AG04450 (cell line): ENCODE results near the gene SMTN. TPM values are rescaled to one million over a fixed set of nuclear protein-coding genes. Genes with fewer than 3 reads are reported as not detected.

Experiments used
- CTCF ChIA-PET: fragments of 300-600, 350-600 bp; formaldehyde crosslinking; extraction: SDS; loops from one replicate; lab custom pipeline; 2022; ENCODE audit warnings: antibody characterized with exemption, inconsistent platforms; lab: Charles Lee
- POLR2A ChIA-PET: fragments of 350-600 bp; formaldehyde crosslinking; extraction: SDS; loops from one replicate; lab custom pipeline; 2021; ENCODE audit warnings: antibody characterized with exemption, inconsistent platforms; lab: Yijun Ruan, JAX
- DNase-seq: peaks from one replicate; pipeline ENCODE4 v3.0.0-alpha.2; 2011; ENCODE audit warnings: low read depth, low spot score
- H3K27ac ChIP-seq: one replicate; pipeline ENCODE4 v1.5.1; 2012; ENCODE audit warnings: low read depth, low read length, control low read depth
- H3K27me3 ChIP-seq: one replicate; pipeline ENCODE4 v1.6.0; 2012; ENCODE audit warnings: low read length; ENCODE audit not compliant: control insufficient read depth, insufficient read depth
- H3K4me3 ChIP-seq: 2 replicates; pipeline ENCODE4 v1.5.1; 2011; ENCODE audit warnings: mild to moderate bottlenecking, low read depth, low read length, control low read depth
- H3K9me3 ChIP-seq: 2 replicates; pipeline ENCODE4 v1.5.1; 2012; ENCODE audit warnings: low read length; ENCODE audit not compliant: control insufficient read depth, insufficient read depth
- polyA minus RNA-seq: library from RNA; depleted of rRNA, polyadenylated mRNA; stranded (reverse); fragments of >200 nt; gene quantifications from 2 replicates; pipeline ENCODE4 v1.2.3, GENCODE V29; 2011; rRNA and poly(A)+ RNA removed
- polyA plus RNA-seq: library from polyadenylated mRNA; depleted of rRNA; stranded (reverse); fragments of >200 nt; gene quantifications from 2 replicates; pipeline ENCODE4 v1.2.3, GENCODE V29; 2011; rRNA removed
- TF ChIP-seq, protein P1 (sequence below): IDR thresholded peaks from 2 replicates; pipeline ENCODE4 v1.5.1; 2011; ENCODE audit warnings: low read depth, low read length, control low read depth, inconsistent platforms

The SMTN gene
- polyA plus RNA-seq (13.2 and 14.1 TPM in 2 replicates), polyA minus RNA-seq (13.1 and 13.5 TPM in 2 replicates)

DNA sequence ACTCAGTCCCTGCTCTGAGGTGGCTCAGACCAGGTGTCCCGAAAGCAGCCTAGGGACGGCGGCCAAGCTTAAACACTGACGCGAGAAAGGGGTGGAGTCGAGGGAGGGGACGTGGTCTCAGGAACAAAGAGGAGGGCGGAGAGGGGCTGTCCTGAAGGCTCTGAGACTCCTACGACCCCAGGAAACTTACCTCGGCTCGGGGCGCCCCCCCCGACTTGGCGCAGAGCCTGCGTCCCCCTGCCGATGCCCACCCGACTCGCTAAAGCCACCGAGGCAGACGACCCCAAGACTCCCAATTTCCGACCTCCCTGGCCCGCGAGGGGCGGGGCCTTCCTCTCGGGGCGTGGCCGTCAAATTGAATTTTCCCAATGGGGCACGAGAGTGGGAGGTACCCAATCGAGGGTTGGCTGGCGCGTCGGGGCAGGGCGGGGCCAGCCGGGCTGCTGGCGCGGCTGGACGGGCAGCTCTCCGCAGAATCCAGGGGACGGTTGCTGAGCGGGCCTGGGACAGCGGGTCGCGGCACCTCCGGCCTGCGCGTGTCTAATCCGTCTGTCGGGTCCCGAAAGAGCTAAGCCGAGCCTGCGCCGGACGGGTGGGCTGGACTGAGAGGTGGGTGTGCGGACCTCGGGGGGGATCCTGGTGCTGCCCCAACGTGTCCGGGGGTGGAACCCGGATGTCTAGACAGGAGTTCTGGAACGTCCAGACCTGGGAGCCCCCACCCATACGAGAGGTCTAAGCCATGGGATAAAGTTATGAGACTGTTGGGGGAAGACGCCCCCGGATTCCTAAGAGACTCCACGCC, at the start of gene SMTN:
Gene SMTN, plus strand, starts transcription at position 471 of the 802 bp plus-strand sequence. CDS start 1,941 bp downstream, outside the sequence.
- peak; percentile 60 for DNase-seq
- peak within 1 kb of the TSS; percentile 91 for H3K4me3 ChIP-seq
- H3K9me3 ChIP-seq = no peaks in the 10 kb centered on the region; the same call in 1 of the 2 replicates
- H3K27ac ChIP-seq = peak within 1 kb of the TSS; percentile 85
- H3K27me3 ChIP-seq = no peaks in the 10 kb centered on the region
- ChIA-PET POLR2A (interaction anchor here (0.5 to 6.3 kb wide), 19 partner anchors 8 to 495 kb away, joined by 3 to 94 read pairs (median 4); partner anchors contain the start of genes MORC2, SELENOM and TUG1), CTCF (interaction anchor here (1.5 to 8.6 kb wide), 4 partner anchors 113 to 318 kb away, joined by 5 to 85 read pairs (median 42); partner anchors contain the start of genes MORC2 and TUG1)
- TF ChIP-seq, protein P1, sequence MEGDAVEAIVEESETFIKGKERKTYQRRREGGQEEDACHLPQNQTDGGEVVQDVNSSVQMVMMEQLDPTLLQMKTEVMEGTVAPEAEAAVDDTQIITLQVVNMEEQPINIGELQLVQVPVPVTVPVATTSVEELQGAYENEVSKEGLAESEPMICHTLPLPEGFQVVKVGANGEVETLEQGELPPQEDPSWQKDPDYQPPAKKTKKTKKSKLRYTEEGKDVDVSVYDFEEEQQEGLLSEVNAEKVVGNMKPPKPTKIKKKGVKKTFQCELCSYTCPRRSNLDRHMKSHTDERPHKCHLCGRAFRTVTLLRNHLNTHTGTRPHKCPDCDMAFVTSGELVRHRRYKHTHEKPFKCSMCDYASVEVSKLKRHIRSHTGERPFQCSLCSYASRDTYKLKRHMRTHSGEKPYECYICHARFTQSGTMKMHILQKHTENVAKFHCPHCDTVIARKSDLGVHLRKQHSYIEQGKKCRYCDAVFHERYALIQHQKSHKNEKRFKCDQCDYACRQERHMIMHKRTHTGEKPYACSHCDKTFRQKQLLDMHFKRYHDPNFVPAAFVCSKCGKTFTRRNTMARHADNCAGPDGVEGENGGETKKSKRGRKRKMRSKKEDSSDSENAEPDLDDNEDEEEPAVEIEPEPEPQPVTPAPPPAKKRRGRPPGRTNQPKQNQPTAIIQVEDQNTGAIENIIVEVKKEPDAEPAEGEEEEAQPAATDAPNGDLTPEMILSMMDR = 0 out of 2 replicates have a peak, but pooled peaks have one; percentile 7

DNA sequence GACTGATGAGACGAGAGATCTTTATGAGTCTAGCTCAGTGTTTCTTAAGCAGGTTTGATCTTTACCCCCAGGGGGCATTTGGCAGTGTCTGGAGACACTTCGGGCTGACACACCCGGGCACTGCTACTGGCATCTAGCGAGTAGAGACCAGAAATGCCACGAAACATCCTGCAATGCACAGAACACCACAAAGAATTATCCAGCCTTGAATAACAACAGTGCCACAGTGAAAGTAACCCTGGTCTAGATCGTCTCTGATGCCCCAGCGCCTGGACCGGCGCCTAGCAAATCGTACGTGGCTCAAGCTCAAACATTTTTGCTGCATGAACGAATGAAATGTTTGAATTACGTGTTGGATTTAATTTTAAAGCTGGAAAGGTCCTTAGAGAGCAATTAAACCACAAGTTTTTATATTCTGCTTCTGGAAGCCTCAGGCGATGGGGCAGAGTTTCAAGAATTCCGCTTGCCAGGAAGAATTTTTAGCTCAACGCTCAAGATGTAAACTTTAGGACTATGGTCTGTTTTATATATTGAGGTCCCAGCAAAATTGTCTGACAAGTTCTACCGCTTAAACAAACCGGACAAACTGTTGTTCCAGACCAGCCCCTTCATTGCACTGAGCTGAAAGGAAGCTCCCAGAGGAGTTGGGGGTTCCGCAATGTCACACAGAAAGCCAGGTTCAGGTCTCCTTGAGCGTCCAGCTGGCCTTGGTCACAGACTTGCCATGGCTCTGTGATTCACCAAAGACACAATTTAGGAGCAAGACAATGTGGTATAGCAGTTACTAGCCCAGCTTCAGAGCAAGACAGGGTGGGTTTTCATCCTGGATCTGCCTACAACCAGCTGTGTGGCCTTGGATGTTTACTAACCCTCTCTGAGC, 44.2 kb upstream of the SMTN start:
- ChIA-PET POLR2A (interaction anchor here (0.9 to 2.3 kb wide), 4 partner anchors 44 to 71 kb away, joined by 3 to 12 read pairs (median 6); partner anchors contain the start of genes MORC2, SELENOM, SMTN and TUG1), CTCF (interaction anchor here (1.1 to 1.6 kb wide), 4 partner anchors 9 to 48 kb away, joined by 3 to 10 read pairs (median 4); no protein-coding TSS in a partner anchor)
- Histone ChIP-seq H3K27me3 (no peaks in the 10 kb centered on the region), H3K4me3 (peak overlapping the region; percentile 33), H3K9me3 (no peaks in the 10 kb centered on the region), H3K27ac (peak overlapping the region; percentile 32)
- DNase-seq = no peak
- TF ChIP-seq, protein P1 = peak; percentile 24; the same call in 1 of the 2 replicates

DNA sequence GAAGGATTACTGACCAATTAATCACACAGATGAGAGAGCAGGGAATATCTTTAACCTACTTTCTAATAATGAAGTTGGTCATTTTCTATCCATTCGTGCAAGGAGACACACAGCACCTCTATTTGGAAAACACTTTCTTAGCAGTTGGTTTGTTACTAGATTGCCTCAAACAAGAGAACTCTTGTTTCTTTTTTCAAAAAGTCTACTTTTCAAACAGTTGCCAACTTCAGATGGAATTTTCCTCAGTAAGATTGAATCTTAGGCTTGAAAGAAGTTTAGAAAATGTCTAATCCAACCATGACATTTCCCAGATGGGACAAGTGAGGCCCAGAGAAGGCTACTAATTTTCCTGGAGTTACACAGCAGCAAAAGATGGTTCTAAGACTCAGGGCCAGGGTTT, 42.4 kb upstream of the SMTN start:
- TF ChIP-seq, protein P1 = no peak
- CTCF ChIA-PET = no interaction called here
- Histone ChIP-seq H3K4me3 (no peak overlapping the region), H3K27ac (no peak overlapping the region), H3K27me3 (no peaks in the 10 kb centered on the region), H3K9me3 (no peaks in the 10 kb centered on the region)
- POLR2A ChIA-PET = interaction anchor here (1.1 to 1.8 kb wide), 4 partner anchors 17 to 70 kb away, joined by 5 to 11 read pairs (median 9); partner anchors contain the start of genes MORC2, SMTN and TUG1
- DNase-seq = no peak

DNA sequence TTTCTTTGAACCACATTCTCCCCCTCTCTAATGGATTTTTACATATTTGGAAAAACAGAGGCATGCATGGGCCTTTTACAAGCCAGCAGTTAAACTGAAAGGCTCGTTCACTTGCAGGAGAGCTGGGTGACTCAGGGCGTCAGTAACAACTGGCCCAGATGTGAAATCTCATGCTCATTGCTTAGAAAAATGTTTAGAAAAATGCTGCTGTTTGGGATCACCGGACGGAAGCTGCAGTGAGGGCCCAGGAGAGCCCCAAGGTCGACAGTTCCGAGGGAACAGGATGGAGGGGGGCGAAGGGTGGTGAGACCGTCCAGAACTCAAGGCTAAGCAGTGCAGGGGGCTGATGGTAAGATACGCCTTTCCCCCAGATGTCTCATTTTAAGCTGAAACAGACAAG, 41.7 kb upstream of the SMTN start:
- Histone ChIP-seq H3K27me3 (no peaks in the 10 kb centered on the region), H3K27ac (peak overlapping the region; percentile 83), H3K9me3 (no peaks in the 10 kb centered on the region), H3K4me3 (peak overlapping the region; percentile 4; the same call in 1 of the 2 replicates)
- POLR2A ChIA-PET = interaction anchor here (0.9 to 1.8 kb wide), 6 partner anchors 14 to 71 kb away, joined by 4 to 11 read pairs (median 7); partner anchors contain the start of genes MORC2, SMTN and TUG1
- TF ChIP-seq, protein P1 = no peak
- DNase-seq = peak; percentile 71
- CTCF ChIA-PET = no interaction called here
